ELF-1 (cell line): ENCODE results near the gene GFAP.

Experiments
- DNase-seq: peaks from one replicate; pipeline ENCODE4 v3.0.0-alpha.2; 2016; ENCODE audit warnings: low read depth, low spot score

Gene GFAP

GRCh38 chr17:44901411-44901921 is 13.8 kb downstream of the GFAP start:
- DNase-seq = no peak

DNA sequence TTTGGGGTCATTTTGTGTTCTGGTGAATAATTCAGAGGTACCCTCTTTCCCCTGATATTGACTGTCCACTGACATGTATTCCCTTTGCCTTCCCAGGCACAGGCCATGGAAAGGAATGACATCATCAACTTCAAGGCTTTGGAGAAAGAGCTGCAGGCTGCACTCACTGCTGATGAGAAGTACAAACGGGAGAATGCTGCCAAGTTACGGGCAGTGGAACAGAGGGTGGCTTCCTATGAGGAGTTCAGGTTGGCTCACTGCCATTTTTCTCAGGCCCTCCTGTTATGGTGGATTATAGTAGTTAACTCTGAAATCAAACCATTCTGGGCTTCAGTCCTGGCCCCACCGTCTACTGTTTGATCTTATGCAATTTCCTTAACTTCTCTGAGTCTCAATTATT is 14.4 kb downstream of the GFAP start:
- DNase-seq = no peak

DNA sequence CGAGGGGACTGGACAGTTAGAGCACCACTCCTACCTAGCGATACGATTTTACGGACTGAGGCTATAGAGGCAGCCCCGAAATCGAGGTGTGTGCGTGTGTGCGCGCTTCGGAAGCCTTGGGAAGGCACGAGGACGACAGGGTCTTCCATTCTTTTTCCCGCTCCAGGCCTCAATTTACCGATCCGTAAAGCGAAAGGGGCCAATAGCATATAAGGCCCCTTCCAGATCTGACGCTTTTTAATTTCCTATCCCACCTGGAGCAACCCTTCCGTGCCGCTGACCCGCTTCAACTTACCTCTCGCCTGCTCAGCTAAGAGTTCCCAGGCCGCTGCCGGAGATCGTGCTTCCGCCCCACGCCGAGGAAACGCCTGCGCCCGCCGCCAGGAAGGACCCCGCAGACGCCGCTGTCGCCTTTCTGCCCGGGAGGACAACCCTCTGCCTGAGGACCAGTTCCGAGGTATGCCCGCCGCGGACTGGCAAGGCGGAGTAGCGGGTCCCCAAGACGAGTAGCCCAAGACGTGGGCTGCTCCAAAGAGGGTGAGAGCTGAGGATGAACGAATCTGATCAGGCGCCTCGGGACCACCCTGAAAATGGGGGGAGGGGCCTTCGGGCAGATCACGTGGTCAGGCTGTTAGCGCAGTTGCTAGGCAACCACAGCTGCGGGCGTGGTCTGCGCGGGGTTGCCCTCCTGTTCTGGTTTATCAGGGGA is 16.1 kb downstream of the GFAP start, which contains the start of gene EFTUD2:
Gene EFTUD2 (minus strand): TSS at position 372 of the 709 bp plus-strand sequence. CDS start 4,924 bp downstream, outside the sequence.
- DNase-seq = peak; percentile 96

- DNase-seq = no peak
Measured at GRCh38 chr17:44898768-44899073, 16.6 kb downstream of the GFAP start.

- no peak for DNase-seq
Measured at GRCh38 chr17:44894642-44895041, 20.7 kb downstream of the GFAP start.

DNA sequence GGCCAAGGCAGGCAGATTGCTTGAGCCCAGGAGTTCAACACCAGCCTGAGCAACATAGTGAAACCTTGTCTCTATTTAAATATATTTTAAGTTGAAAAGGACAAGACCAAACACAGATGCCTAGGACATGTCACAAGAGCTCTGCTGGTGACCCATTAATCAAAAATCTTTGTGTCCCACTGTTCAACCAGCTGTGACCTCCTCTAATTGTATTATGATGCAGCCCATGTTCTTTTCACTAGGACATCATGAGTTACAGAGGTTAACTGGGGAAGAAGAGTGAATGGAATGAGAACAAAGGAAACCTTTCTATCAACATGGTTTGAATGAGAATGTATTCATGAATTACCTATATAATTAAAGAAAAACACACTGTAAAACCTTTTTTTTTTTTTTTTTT is 23.1 kb downstream of the GFAP start:
- no peak for DNase-seq

- DNase-seq = no peak
Measured at GRCh38 chr17:44889003-44889402, 26.3 kb downstream of the GFAP start.

GRCh38 chr17:44887971-44888954 is 27.0 kb downstream of the GFAP start:
- no peak for DNase-seq

DNA sequence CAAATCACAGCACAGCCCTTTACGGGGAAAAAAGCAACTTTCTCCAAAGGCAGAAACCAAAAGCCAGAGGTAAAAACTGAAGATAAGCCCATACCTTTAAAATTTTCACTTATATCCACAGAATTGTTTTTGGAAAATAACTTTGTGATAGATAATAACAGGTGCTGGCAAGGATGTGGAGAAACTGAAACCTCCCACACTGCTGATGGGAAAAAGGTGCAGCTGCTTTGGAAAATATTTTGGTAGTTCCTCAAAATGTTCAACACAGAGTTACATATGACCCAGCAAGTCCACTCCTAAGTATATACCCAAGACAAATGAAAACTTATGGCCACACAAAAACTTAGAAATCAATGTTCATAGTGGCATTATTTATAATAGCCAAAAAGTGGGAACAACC is 28.3 kb downstream of the GFAP start:
- no peak for DNase-seq

GRCh38 chr17:44884941-44885340 is 30.4 kb downstream of the GFAP start:
- DNase-seq = no peak

DNA sequence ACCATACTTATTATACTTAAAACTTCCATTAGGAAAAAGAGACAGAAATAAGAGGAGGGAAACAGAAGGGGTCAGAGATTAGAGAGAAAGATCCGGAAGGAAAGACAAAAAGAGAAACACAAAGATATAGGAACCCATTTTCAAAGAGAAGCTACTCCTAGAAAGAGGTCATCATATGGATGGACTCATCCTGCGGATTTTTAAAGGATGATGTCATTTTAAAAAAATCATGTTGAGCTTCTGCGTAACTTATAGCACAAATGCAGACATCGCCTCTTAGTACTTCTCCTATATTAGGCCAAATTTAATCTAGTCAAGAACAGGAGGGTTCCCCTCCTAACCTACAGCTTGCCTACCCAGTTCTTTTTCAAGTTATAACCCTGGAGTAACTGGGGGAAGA is 34.2 kb downstream of the GFAP start:
- no peak for DNase-seq

DNA sequence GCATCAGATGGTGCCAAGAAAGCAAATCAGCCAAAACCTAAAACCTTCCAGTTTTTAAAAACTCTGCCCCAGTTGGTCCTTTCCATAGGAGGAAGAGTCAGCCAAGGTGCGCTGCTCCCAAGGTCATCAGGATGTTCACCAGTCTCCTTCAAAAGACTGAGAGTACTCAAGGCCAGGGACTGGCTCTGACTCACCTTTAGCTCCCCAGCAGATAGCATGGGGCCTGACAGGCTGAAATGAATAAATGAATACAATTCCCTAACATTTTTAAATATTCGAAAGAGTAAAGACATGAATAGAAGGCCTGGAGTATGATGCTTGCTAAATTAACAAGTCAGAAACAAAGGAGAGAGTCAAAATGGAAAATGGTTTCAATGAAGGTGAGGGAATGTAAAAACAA is 35.2 kb downstream of the GFAP start:
- DNase-seq = no peak

DNA sequence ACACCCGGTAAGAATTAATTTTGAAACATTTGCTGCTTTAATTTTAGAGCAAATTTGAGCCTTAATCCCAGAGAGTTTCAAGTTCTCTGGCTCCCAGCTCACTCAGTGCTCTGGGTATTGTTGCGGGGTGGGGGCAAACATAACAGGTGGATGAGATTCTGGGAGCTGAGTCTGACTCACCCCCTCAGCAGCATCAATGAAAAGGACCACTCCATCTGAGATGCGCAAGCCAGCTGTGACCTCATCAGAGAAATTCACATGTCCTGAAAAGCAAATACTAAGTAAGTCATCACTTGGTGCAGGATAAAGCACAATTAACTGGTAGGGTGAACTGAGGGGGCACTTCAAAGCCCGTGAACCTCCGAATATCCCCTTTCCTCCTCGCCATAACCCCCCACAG is 35.9 kb downstream of the GFAP start:
- DNase-seq = no peak

DNA sequence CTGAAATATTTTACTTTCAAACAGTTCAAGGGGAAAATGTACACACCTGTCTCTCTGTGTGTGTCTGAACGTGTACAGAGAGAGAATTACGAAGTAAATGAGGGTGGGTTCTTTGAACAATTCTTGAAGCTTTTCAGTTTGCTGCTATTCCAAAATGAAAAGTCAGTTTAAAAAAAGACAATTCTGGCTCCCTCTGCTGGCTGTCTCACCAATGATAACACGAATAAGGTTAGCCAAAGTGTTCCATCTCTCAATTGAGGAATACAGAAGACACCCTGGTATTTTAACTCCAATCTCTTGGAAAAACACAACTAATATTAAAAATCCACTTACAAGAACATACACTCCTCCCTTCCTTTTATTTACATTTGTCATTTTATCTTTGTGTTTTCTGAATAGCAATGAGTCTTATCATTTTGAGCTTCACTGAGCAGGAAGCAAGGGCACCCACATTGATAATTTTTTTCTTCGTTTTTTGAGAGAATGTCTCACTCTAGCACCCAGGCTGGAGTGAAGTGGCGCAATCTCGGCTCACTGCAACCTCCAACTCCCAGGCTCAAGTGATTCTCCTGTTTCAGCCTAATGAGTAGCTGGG is 36.6 kb downstream of the GFAP start:
- DNase-seq = no peak

- DNase-seq = no peak
Measured at GRCh38 chr17:44877121-44877520, 38.2 kb downstream of the GFAP start.

- DNase-seq = no peak
Measured at GRCh38 chr17:44875761-44876160, 39.5 kb downstream of the GFAP start.

DNA sequence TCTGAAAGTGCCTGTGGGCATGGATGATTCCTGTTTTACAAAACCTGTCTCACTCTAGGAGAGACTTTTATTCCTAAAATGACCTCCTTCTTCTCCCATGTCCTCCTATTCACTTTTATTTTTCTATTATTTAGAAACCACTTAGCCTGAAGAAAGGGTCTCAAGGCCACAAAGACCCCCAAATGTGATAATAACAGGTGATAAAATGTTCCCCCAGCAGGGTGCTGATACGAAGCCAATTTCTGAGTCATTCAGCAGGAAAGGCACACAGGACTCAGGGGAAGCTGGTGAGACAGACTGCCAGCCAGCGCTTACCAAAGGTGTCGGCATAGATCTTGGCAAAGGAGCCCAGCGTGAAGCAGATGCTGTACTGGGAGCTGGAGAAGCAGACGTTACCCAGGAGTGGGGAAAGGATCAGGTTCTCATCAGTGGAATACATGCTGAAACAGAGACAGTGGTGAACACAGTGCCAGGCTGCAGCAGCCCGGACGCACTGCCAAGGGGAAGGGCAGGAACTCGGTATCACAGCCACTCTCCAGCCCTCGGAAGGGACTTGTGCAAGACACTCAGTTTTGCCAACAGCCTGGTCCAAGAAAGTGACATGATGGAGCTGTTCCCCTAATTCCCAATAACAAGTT is 43.0 kb downstream of the GFAP start:
- no peak for DNase-seq

DNA sequence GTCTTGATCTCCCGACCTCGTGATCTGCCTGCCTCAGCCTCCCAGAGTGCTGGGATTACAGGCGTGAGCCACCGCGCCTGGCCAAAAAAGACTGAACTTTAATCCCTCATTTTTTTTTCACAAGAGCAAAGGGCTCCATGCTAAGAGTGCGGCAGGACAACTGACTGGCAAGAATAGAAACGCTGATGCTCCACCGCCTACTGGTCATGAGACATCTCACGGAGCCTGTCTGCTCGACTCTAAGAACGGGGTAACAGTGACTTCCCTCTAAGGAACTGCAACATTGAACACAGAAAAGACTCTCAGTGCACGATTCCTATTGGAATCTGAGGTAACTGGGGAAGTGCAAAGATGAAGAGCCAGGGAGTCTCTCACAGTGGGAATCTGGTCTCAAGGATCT is 43.7 kb downstream of the GFAP start:
- DNase-seq = no peak

DNA sequence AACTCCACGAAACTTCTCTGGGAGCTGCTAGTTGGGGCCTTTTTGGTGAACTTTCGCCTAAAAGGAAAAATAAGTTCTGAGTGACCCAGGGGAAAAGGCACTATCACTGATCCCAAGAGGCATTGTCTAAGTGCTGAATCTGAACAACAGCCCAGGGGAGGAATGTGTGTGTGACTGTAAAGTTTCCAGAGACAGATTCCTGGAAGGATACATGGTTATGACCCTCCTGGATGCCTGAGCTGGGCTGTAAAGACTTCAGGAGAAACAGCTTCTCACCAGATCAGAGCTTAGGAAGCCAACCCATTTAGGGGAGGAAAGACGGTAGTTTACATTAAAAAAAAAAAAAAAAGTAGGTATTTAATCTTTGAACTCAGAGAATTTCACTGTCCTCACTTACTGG is 47.5 kb downstream of the GFAP start:
- DNase-seq = no peak

GRCh38 chr17:44865931-44866330 is 49.4 kb downstream of the GFAP start:
- DNase-seq = no peak

DNA sequence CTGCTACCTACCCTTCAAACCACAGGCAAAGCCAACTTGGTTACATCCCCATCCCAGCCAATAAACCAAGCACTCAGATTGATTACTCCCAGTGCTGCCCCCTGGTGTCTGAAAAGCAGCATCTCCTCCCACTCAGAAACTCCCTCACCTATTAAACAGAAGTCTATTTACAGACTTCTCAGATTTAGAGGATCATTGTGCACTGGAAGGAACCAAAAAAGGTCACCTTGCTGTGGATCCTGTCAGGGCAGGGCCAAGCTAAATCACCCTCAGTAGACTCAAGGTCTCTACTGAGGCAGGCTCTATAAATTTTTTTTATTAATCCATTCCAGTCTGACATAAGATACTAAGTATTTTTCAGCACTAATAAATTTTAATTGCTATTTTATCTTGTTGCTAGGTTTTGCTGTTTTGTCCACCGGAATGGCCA is 50.1 kb downstream of the GFAP start:
- peak; percentile 76 for DNase-seq

GRCh38 chr17:44864831-44865230 is 50.5 kb downstream of the GFAP start:
- DNase-seq = no peak
